H1 (cell line): ENCODE measurements around the gene EXOC2. TPM values are rescaled to one million over a fixed set of nuclear protein-coding genes. Genes with fewer than 3 reads are reported as not detected.

Source experiments
- CTCF ChIA-PET: fragments of 300-600 bp; sonication (Branson Sonifier 250); formaldehyde crosslinking; loops from one replicate; lab custom pipeline; 2021; ENCODE audit not compliant: partially characterized antibody; lab: Charles Lee
- POLR2A ChIA-PET: fragments of 300-600 bp; sonication (Branson Sonifier 250); formaldehyde crosslinking; loops from one replicate; lab custom pipeline; 2021; ENCODE audit warnings: inconsistent platforms; ENCODE audit not compliant: partially characterized antibody; lab: Charles Lee
- DNase-seq, 2 experiments: peaks; one replicate each; pipeline versions ENCODE4 v3.0.0 to v3.0.0-alpha.2; 2010 to 2022; ENCODE audit warnings: low spot score in 2 of 2, low read depth in 1 of 2, mixed read lengths in 1 of 2
- FAIRE-seq: peaks from 2 replicates; lab custom pipeline; 2011; peaks lifted over from hg19 to GRCh38; lab: Jason Lieb, UNC
- H2AFZ ChIP-seq: 2 replicates; pipeline ENCODE4 v1.8.1; 2012; ENCODE audit warnings: low read length, inconsistent platforms
- H2AK5ac ChIP-seq: 2 replicates; pipeline ENCODE4 v1.6.1; 2013; ENCODE audit warnings: low read depth, low read length
- H2BK120ac ChIP-seq: replicated peaks from 2 replicates; pipeline ENCODE3; 2013; ENCODE audit warnings: low read depth, low read length, inconsistent platforms
- H2BK12ac ChIP-seq: 2 replicates; pipeline ENCODE4 v1.6.1; 2013; ENCODE audit warnings: low read depth, low read length
- H2BK15ac ChIP-seq: 2 replicates; pipeline ENCODE4 v1.6.1; 2013; ENCODE audit warnings: low read length
- H2BK20ac ChIP-seq: 2 replicates; pipeline ENCODE4 v1.6.1; 2013; ENCODE audit warnings: low read length
- H2BK5ac ChIP-seq: 2 replicates; pipeline ENCODE4 v1.6.1; 2013; ENCODE audit warnings: low read depth, low read length
- H3K14ac ChIP-seq: 2 replicates; pipeline ENCODE4 v1.6.1; 2013; ENCODE audit warnings: inconsistent platforms; ENCODE audit not compliant: insufficient read length
- H3K18ac ChIP-seq: 2 replicates; pipeline ENCODE4 v1.6.1; 2013; ENCODE audit warnings: low read length; ENCODE audit errors: extremely low read depth
- H3K23ac ChIP-seq: 2 replicates; pipeline ENCODE4 v1.6.1; 2013; ENCODE audit warnings: inconsistent platforms; ENCODE audit not compliant: insufficient read length
- H3K23me2 ChIP-seq: 2 replicates; pipeline ENCODE4 v1.6.1; 2013; ENCODE audit warnings: low read depth, low read length
- H3K27ac ChIP-seq: 2 replicates; pipeline ENCODE4 v1.6.1; 2011; ENCODE audit warnings: low read depth, low read length, inconsistent platforms
- H3K27me3 ChIP-seq, 4 experiments: replicated peaks in 1 of 4; 1 replicate in 1 of 4; 2 replicates in 3 of 4; pipeline versions ENCODE4 v1.6.1 to v1.8.1; 2011 to 2013; ENCODE audit warnings: low read length in 3 of 4, mild to moderate bottlenecking in 3 of 4, inconsistent platforms in 2 of 4, mixed read lengths in 2 of 4, moderate library complexity in 1 of 4; ENCODE audit not compliant: control insufficient read depth in 3 of 4, insufficient read depth in 3 of 4; ENCODE audit errors: extremely low read depth in 1 of 4
- H3K36me3 ChIP-seq, 4 experiments: 2 replicates each; pipeline versions ENCODE4 v1.6.1 to v1.8.1; 2011 to 2013; ENCODE audit warnings: mild to moderate bottlenecking in 4 of 4, low read length in 3 of 4, moderate library complexity in 2 of 4, control low read depth in 1 of 4, inconsistent platforms in 1 of 4; ENCODE audit not compliant: insufficient read depth in 4 of 4, control insufficient read depth in 2 of 4
- H3K4ac ChIP-seq: replicated peaks from 2 replicates; pipeline ENCODE3; 2013; ENCODE audit warnings: low read length, low read depth, mixed read lengths, inconsistent platforms; ENCODE audit not compliant: insufficient read length
- H3K4me1 ChIP-seq, 4 experiments: replicated peaks in 1 of 4; 1 replicate in 1 of 4; 2 replicates in 3 of 4; pipeline versions ENCODE4 v1.6.1 to v1.8.1; 2011 to 2013; ENCODE audit warnings: low read length in 3 of 4, inconsistent platforms in 2 of 4, mixed read lengths in 1 of 4; ENCODE audit not compliant: insufficient read depth in 4 of 4, control insufficient read depth in 3 of 4
- H3K4me2 ChIP-seq, 2 experiments: 2 replicates each; pipeline versions ENCODE4 v1.6.1 to v1.8.1; 2011 to 2013; ENCODE audit warnings: low read depth in 2 of 2, low read length in 2 of 2, control low read depth in 1 of 2, inconsistent platforms in 1 of 2, mild to moderate bottlenecking in 1 of 2; ENCODE audit not compliant: insufficient read depth in 1 of 2
- H3K4me3 ChIP-seq, 4 experiments: fragments of 200-600, 300-600 bp in 1 of 4; sonication (generic), shearing (Covaris generic), sonication (Bioruptor Twin) in 1 of 4; 2 replicates each; pipeline versions ENCODE4 v1.5.1 to v1.8.1; 2011 to 2016; ENCODE audit warnings: low read length in 4 of 4, low read depth in 3 of 4, control low read depth in 2 of 4, inconsistent platforms in 2 of 4, mild to moderate bottlenecking in 2 of 4, mixed read lengths in 1 of 4, moderate library complexity in 1 of 4; ENCODE audit not compliant: insufficient read depth in 2 of 4; ENCODE audit errors: extremely low read depth in 1 of 4
- H3K56ac ChIP-seq: replicated peaks from 2 replicates; pipeline ENCODE3; 2013; ENCODE audit warnings: low read depth, mild to moderate bottlenecking, mixed read lengths, low read length, inconsistent platforms; ENCODE audit not compliant: insufficient read length
- H3K79me1 ChIP-seq: 2 replicates; pipeline ENCODE4 v1.6.1; 2013; ENCODE audit warnings: low read depth, low read length, control low read depth
- H3K79me2 ChIP-seq, 2 experiments: 2 replicates each; pipeline versions ENCODE4 v1.6.1 to v1.8.1; 2012 to 2013; ENCODE audit warnings: low read length in 2 of 2, mild to moderate bottlenecking in 2 of 2, inconsistent platforms in 1 of 2; ENCODE audit not compliant: insufficient read depth in 2 of 2, control insufficient read depth in 1 of 2
- H3K9ac ChIP-seq, 4 experiments: replicated peaks in 1 of 4; 1 replicate in 1 of 4; 2 replicates in 3 of 4; pipeline versions ENCODE4 v1.6.1 to v1.8.1; 2011 to 2013; ENCODE audit warnings: low read depth in 3 of 4, low read length in 3 of 4, control low read depth in 2 of 4, mild to moderate bottlenecking in 2 of 4, moderate library complexity in 2 of 4, inconsistent platforms in 1 of 4; ENCODE audit errors: extremely low read depth in 1 of 4
- H3K9me3 ChIP-seq, 2 experiments: 2 replicates each; pipeline versions ENCODE4 v1.6.1 to v1.8.1; 2012 to 2013; ENCODE audit warnings: mild to moderate bottlenecking in 2 of 2, moderate library complexity in 2 of 2, control low read depth in 1 of 2, inconsistent platforms in 1 of 2, low read depth in 1 of 2, low read length in 1 of 2, mixed read lengths in 1 of 2; ENCODE audit not compliant: insufficient read depth in 2 of 2
- H4K20me1 ChIP-seq, 2 experiments: replicated peaks in 1 of 2; 2 replicates each; pipeline versions ENCODE3 to v1.8.1; 2011 to 2013; ENCODE audit warnings: inconsistent platforms in 2 of 2, low read length in 2 of 2, mild to moderate bottlenecking in 1 of 2; ENCODE audit not compliant: insufficient read depth in 2 of 2, control insufficient read depth in 1 of 2
- H4K5ac ChIP-seq: 2 replicates; pipeline ENCODE4 v1.6.1; 2013; ENCODE audit warnings: low read length, low read depth, mixed read lengths, inconsistent platforms; ENCODE audit not compliant: insufficient read length
- H4K8ac ChIP-seq: 2 replicates; pipeline ENCODE4 v1.8.0; 2013; ENCODE audit warnings: mild to moderate bottlenecking, moderate library complexity, low read length, inconsistent platforms; ENCODE audit not compliant: insufficient read depth; ENCODE audit errors: extremely low read depth
- H4K91ac ChIP-seq: replicated peaks from 2 replicates; pipeline ENCODE3; 2013; ENCODE audit warnings: low read length, mixed read lengths, inconsistent platforms; ENCODE audit not compliant: insufficient read length
- BCL11A ChIP-seq, 2 experiments: IDR thresholded peaks; one replicate each; pipeline ENCODE4 v1.6.1; 2011; ENCODE audit warnings: low read depth in 2 of 2, low read length in 2 of 2, mild to moderate bottlenecking in 2 of 2
- EGR1 ChIP-seq: IDR thresholded peaks from 2 replicates; pipeline ENCODE4 v1.6.1; 2011; ENCODE audit warnings: low read depth, low read length, borderline replicate concordance
- HDAC2 ChIP-seq, 2 experiments: fragments of 300-600 bp in 1 of 2; sonication (generic) in 1 of 2; IDR thresholded peaks; 2 replicates each; pipeline ENCODE4 v1.6.1; 2011 to 2012; ENCODE audit warnings: low read depth in 2 of 2, low read length in 2 of 2, mild to moderate bottlenecking in 2 of 2, moderate library complexity in 2 of 2, borderline replicate concordance in 1 of 2, inconsistent platforms in 1 of 2
- SP4 ChIP-seq: IDR thresholded peaks from 2 replicates; pipeline ENCODE4 v1.6.1; 2012; ENCODE audit warnings: low read length, inconsistent platforms
- TAF7 ChIP-seq: optimal IDR thresholded peaks from 2 replicates; pipeline ENCODE3; 2011; ENCODE audit warnings: low read depth, mild to moderate bottlenecking, inconsistent platforms, low read length, moderate library complexity, borderline replicate concordance
- WGBS, 2 experiments: shearing (Covaris generic) in 1 of 2; methylation state at CpG; one replicate each; pipeline versions ENCODE4 v1.1.6 to v1.1.7; 2013 to 2015; ENCODE audit warnings: low lambda C conversion rate in 2 of 2, mixed read lengths in 2 of 2, inconsistent platforms in 1 of 2, low coverage in 1 of 2, missing lambda C conversion rate in 1 of 2; ENCODE audit not compliant: insufficient replicate concordance in 2 of 2, insufficient coverage in 1 of 2, insufficient read length in 1 of 2; ENCODE audit errors: extremely low coverage in 1 of 2, missing lambda C conversion rate in 1 of 2; 5-methylcytosine and 5-hydroxymethylcytosine counted together
- polyA plus RNA-seq, 7 experiments: library from polyadenylated mRNA; depleted of rRNA in 3 of 7; stranded (reverse) in 5 of 7; unstranded in 2 of 7; fragments of >200 nt in 5 of 7; fragments of 200-250 nt in 2 of 7; gene quantifications; 1 replicate in 5 of 7; 2 replicates in 1 of 7; 4 replicates in 1 of 7; pipeline versions ENCODE4 v1.2.1 to v1.2.3, GENCODE V29; 2011 to 2013; ENCODE audit warnings: missing spikeins in 2 of 7, mixed read lengths in 2 of 7
- total RNA-seq: library from RNA; stranded (reverse); fragmentation: NEBNext Ultra II Directional; extraction: Animal tissue kit (Norgen Biotek cat#: 25700); gene quantifications from 2 replicates; pipeline ENCODE4 v1.2.1, GENCODE V29; 2021
- TF ChIP-seq, protein P1 (sequence below): IDR thresholded peaks from 2 replicates; pipeline ENCODE4 v1.6.1; 2012; ENCODE audit warnings: inconsistent platforms

EXOC2 gene
- total and polyA plus RNA-seq, 2 of the 8 experiments (the other 6 are each of a cell fraction or from before 2014, with no cell fraction given): 25.5 to 44.4 TPM

GRCh38 chr6:455006-455585 is 237.8 kb downstream of the EXOC2 start:
- no peak overlapping the region for H2BK5ac ChIP-seq
- POLR2A ChIA-PET: no interaction called here
- WGBS, 2 experiments: 93% methylated on average over 11 of the region's 11 CpGs; no CpG with 5 or more reads in 1 of the 2 experiments
- H2BK20ac ChIP-seq: no peak overlapping the region
- no peaks in the 10 kb centered on the region for H4K20me1 ChIP-seq
- no peak overlapping the region for H2BK120ac ChIP-seq
- no peak overlapping the region for H3K4me2 ChIP-seq
- no peak for FAIRE-seq
- no peak overlapping the region for H4K5ac ChIP-seq
- H3K4me3 ChIP-seq: no peak overlapping the region
- no peak overlapping the region for H3K9ac ChIP-seq
- H3K14ac ChIP-seq: no peak overlapping the region
- peaks cover 0 to 3% of the 10 kb centered on the region in 2 experiments; a peak in 1 of 4 replicates for H3K9me3 ChIP-seq
- CTCF ChIA-PET: no interaction called here
- H4K91ac ChIP-seq: peak overlapping the region; percentile 41
- H3K36me3 ChIP-seq: no peaks in the 10 kb centered on the region; a peak in 1 of 8 replicates
- H3K79me2 ChIP-seq: no peaks in the 10 kb centered on the region
- no peak for TF ChIP-seq TAF7
- no peak for TF ChIP-seq BCL11A (IDR thresholded peaks at IDR 0.05; ENCODE audit: low read depth in 2 of 2, low read length in 2 of 2)
- no peak for TF ChIP-seq SP4
- no peak for TF ChIP-seq EGR1
- no peak for TF ChIP-seq HDAC2 (IDR thresholded peaks at IDR 0.05; ENCODE audit: borderline replicate concordance in 1 of 2, low read depth in 2 of 2, low read length in 2 of 2)
- TF ChIP-seq, protein P1, sequence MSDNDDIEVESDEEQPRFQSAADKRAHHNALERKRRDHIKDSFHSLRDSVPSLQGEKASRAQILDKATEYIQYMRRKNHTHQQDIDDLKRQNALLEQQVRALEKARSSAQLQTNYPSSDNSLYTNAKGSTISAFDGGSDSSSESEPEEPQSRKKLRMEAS: no peak
- TF ChIP-seq, all 59 proteins: peak for 0
- Histone ChIP-seq H3K18ac (no peak overlapping the region), H3K4ac (no peak overlapping the region), H4K8ac (no peak overlapping the region), H3K23me2 (no peaks in the 10 kb centered on the region), H3K4me1 (peaks cover 0 to 4% (median 2%) of the 10 kb centered on the region in 4 experiments; a peak in 3 of 7 replicates), H3K27ac (no peak overlapping the region), H3K23ac (no peak overlapping the region), H3K79me1 (no peaks in the 10 kb centered on the region), H2AK5ac (no peak overlapping the region), H2AFZ (no peak overlapping the region), H2BK15ac (no peak overlapping the region), H2BK12ac (no peak overlapping the region), H3K27me3 (no peaks in the 10 kb centered on the region), H3K56ac (no peak overlapping the region)
- DNase-seq: no peak
